HepG2 (cell line): ENCODE measurements around the gene RHBDF2. TPM values are rescaled to one million over a fixed set of nuclear protein-coding genes. Genes with fewer than 3 reads are reported as not detected.

Experiments
- CHCHD3 ChIP-seq: sonication (generic); formaldehyde crosslinking; IDR thresholded peaks from 2 replicates; pipeline ENCODE4 v1.8.0; 2022; ENCODE audit warnings: mild to moderate bottlenecking, missing genetic modification reagents, moderate library complexity
- FOXP4 ChIP-seq: sonication (generic); formaldehyde crosslinking; IDR thresholded peaks from 2 replicates; pipeline ENCODE4 v1.4.0; 2020; ENCODE audit warnings: missing genetic modification reagents
- NAIF1 ChIP-seq: sonication (generic); formaldehyde crosslinking; IDR thresholded peaks from 2 replicates; pipeline ENCODE4 v1.5.0; 2020; ENCODE audit warnings: mild to moderate bottlenecking, missing genetic modification reagents, borderline replicate concordance
- PRDM4 ChIP-seq: sonication (generic); formaldehyde crosslinking; IDR thresholded peaks from 2 replicates; pipeline ENCODE4 v1.9.0; 2021; ENCODE audit warnings: missing genetic modification reagents, borderline replicate concordance
- SNAPC4 ChIP-seq: sonication (generic); formaldehyde crosslinking; IDR thresholded peaks from 2 replicates; pipeline ENCODE4 v1.4.0; 2020; ENCODE audit warnings: mild to moderate bottlenecking, missing genetic modification reagents
- polyA plus RNA-seq, 8 experiments: library from polyadenylated mRNA; depleted of rRNA in 3 of 8; stranded (reverse) in 7 of 8; unstranded in 1 of 8; fragments of >200 nt; fragmentation: Illumina TruSeq in 4 of 8; extraction: Trizol in 4 of 8; gene quantifications; 2 replicates each; pipeline versions ENCODE4 v1.2.1 to v1.2.3, GENCODE V29; 2011 to 2016; ENCODE audit warnings: low read depth in 4 of 8, missing spikeins in 1 of 8, mixed read lengths in 1 of 8; ENCODE audit not compliant: insufficient read depth in 1 of 8
- total RNA-seq, 5 experiments: library from RNA; depleted of rRNA; stranded (reverse); fragments of >200 nt; fragmentation: Illumina TruSeq; extraction: Trizol; gene quantifications; 2 replicates each; pipeline ENCODE4 v1.2.3, GENCODE V29; 2016; ENCODE audit warnings: low read depth in 1 of 5

Gene RHBDF2
- total and polyA plus RNA-seq, 2 of the 13 experiments (the other 11 are each of a cell fraction or from before 2014, with no cell fraction given), result 7.8 to 24.2 TPM

- TF ChIP-seq FOXP4 (CRISPR knock-in tag), result no peak
- TF ChIP-seq PRDM4 (CRISPR knock-in tag), result no peak
- no peak for TF ChIP-seq CHCHD3 (CRISPR knock-in tag)
- no peak for TF ChIP-seq SNAPC4 (CRISPR knock-in tag)
- no peak for TF ChIP-seq NAIF1
Observed at GRCh38 chr17:76467366-76467765, 33.9 kb downstream of the RHBDF2 start, which contains the start of gene AANAT (continued).
